ENCODE measurements around the gene HCFC1. TPM values are rescaled to one million over a fixed set of nuclear protein-coding genes. Genes with fewer than 3 reads are reported as not detected.

The HCFC1 gene
- total and polyA plus RNA-seq, 9 of the 15 experiments (the other 6 are each of a cell fraction or from before 2014, with no cell fraction given): 2.8 to 133 (median 17.1) TPM

DNA sequence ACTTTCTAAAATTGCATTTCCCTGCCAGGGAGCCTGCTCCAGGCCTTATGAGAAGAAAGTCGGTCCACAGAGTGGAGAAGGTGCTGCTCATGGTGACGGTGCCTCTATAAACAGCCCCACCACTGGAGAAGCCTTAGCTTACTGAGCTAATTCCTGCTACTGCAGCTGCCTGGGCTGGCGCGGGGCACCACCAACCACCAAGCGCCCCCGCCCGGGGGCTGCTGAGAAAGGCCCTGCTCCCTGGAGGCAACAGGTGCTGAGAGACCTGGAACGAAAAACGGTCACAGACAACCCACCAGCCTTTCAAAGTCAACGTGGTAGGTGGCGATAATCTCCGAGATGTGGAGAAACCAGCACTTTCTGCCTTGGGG is 2.9 kb downstream of the HCFC1 start (continued):
- no peak for TF ChIP-seq HIVEP1 (CRISPR knock-in tag; IDR thresholded peaks at IDR 0.05)
- TF ChIP-seq SNIP1 (IDR thresholded peaks at IDR 0.05; ENCODE audit: low read depth): no peak

DNA sequence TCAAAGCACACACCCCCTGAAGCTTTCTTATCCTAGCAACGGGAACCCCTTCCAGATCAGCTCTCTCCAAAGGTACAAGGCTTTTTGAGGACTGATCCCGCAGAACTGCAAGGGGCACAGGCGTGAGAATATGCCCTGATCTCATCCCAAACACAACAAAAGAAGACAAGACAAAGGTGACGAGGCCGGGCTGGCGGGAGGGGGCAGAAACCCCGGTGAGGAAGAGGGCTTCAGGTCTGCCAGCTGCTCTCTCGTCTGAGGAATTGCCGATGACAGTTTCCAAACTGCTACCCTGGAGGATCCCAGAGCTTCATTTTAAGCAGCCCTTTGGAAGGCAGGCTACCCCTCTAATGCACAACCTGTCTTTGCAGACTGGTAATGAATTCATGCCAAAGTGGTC is 3.4 kb downstream of the HCFC1 start:
- ChIA-PET POLR2A (interaction anchor here (0.7 to 3.1 kb wide), 7 partner anchors 10 to 403 kb away, joined by 3 to 24 read pairs (median 3); no protein-coding TSS in a partner anchor), CTCF (ENCODE audit: low intra/inter-chr PET ratio) (no interaction called here)
- H3K4me1 ChIP-seq (replicated peaks in 1 of 2; ENCODE audit: control insufficient read depth in 2 of 2, insufficient read depth in 2 of 2, low read length in 2 of 2): peaks cover 28 to 61% of the 10 kb centered on the region in 2 experiments
- in situ Hi-C loops (cut with MboI): no loop called here
- no peak overlapping the region for H2AFZ ChIP-seq (ENCODE audit: low read depth, low read length)
- 53% methylated on average over 8 of the region's 9 CpGs for WGBS (ENCODE audit: insufficient coverage, low coverage, missing lambda C conversion rate)
- H3K27ac ChIP-seq (ENCODE audit: extremely low read depth, low read depth, low read length): peak overlapping the region; percentile 74; the same call in 2 of the 3 replicates
- H3K9me3 ChIP-seq (replicated peaks; ENCODE audit: control insufficient read depth, insufficient read depth, low read depth, low read length): no peaks in the 10 kb centered on the region
- BruUV-seq (replicated peaks): no TSS peak
- H3K9ac ChIP-seq (ENCODE audit: insufficient read depth in 1 of 2, low read depth in 2 of 2, low read length in 2 of 2): peak overlapping the region; percentile 77 to 96
- H3K27me3 ChIP-seq (ENCODE audit: control insufficient read depth in 2 of 2, insufficient read depth in 2 of 2, low read length in 2 of 2): no peaks in the 10 kb centered on the region
- intact Hi-C loops (cut with micrococcal nuclease): no loop called here
- no peak for TF ChIP-seq TAF15 (IDR thresholded peaks at IDR 0.05; ENCODE audit: low read depth, low read length)
- TF ChIP-seq ZNF707 (CRISPR knock-in tag; conservative IDR thresholded peaks at IDR 0.05): no peak
- no peak for TF ChIP-seq ZNF77 (CRISPR knock-in tag; IDR thresholded peaks at IDR 0.05)
- no peak for TF ChIP-seq POLR2G (IDR thresholded peaks at IDR 0.05; ENCODE audit: low read depth, low read length)
- no peak for TF ChIP-seq SMAD2 (IDR thresholded peaks at IDR 0.05; ENCODE audit: low read depth, low read length)
- TF ChIP-seq ZNF217 (CRISPR knock-in tag; IDR thresholded peaks at IDR 0.05): no peak
- no peak for TF ChIP-seq MEF2D (tag; conservative IDR thresholded peaks at IDR 0.05; ENCODE audit: low read depth)
- TF ChIP-seq ELF4 (CRISPR knock-in tag; IDR thresholded peaks at IDR 0.05): no peak
- DNase-seq (ENCODE audit: extremely low read depth in 1 of 4, low spot score in 3 of 4) (no peak), ATAC-seq (no peak), FAIRE-seq (no peak)
- peaks cover 5% of the 10 kb centered on the region for H3K9me1 ChIP-seq (ENCODE audit: control insufficient read depth, insufficient read depth, low read length)
- peaks cover 63% of the 10 kb centered on the region; the same call in 2 of the 3 replicates for H3K36me3 ChIP-seq (ENCODE audit: control insufficient read depth, insufficient read depth, low read length)
- H3K4me2 ChIP-seq (ENCODE audit: insufficient read depth, low read length): peak overlapping the region; percentile 86
- H3K79me2 ChIP-seq (ENCODE audit: control insufficient read depth, insufficient read depth, low read length): peaks cover 87% of the 10 kb centered on the region
- H4K20me1 ChIP-seq (replicated peaks; ENCODE audit: control insufficient read depth, insufficient read depth, low read length): peaks cover 53% of the 10 kb centered on the region
- H3K4me3 ChIP-seq: peak overlapping the region; percentile 84; the same call in 1 of the 2 replicates
